Gastrocnemius medialis (tissue), 4 donors: ENCODE data around the gene C9orf152. TPM values are rescaled to one million over a fixed set of nuclear protein-coding genes. Genes with fewer than 3 reads are reported as not detected.

ENCODE experiments used
- ATAC-seq, 2 donors: fragments of 150-250 bp; one replicate each; pipeline ENCODE4 v1.9.1; 2016
- DNase-seq, 2 donors: peaks; one replicate each; pipeline ENCODE4 v3.0.0-alpha.2; 2019
- H3K27ac ChIP-seq, 4 donors: fragments of 200-600 bp; sonication (generic); 1 replicate in 1 of 4; 2 replicates in 3 of 4; pipeline ENCODE4 v1.5.1; 2016 to 2018; ENCODE audit warnings: mild to moderate bottlenecking in 2 of 4, moderate library complexity in 1 of 4
- H3K27me3 ChIP-seq, 3 donors: fragments of 200-600 bp; sonication (generic) in 2 of 3; 1 replicate in 1 of 3; 2 replicates in 2 of 3; pipeline versions ENCODE4 v1.5.1 to v1.6.0; 2016 to 2019; ENCODE audit warnings: mild to moderate bottlenecking in 1 of 3, moderate library complexity in 1 of 3
- H3K36me3 ChIP-seq, 2 donors: fragments of 200-600 bp; sonication (generic) in 1 of 2; one replicate each; pipeline ENCODE4 v1.5.1; 2017 to 2018
- H3K4me1 ChIP-seq, 2 donors: fragments of 200-600 bp; sonication (generic) in 1 of 2; one replicate each; pipeline ENCODE4 v1.5.1; 2016 to 2017; ENCODE audit warnings: mild to moderate bottlenecking in 2 of 2
- H3K4me3 ChIP-seq, 4 donors: fragments of 200-600 bp; sonication (generic) in 3 of 4; 1 replicate in 1 of 4; 2 replicates in 3 of 4; pipeline ENCODE4 v1.5.1; 2016 to 2019; ENCODE audit warnings: mild to moderate bottlenecking in 2 of 4
- H3K9me3 ChIP-seq, 3 donors: fragments of 200-600 bp; sonication (generic) in 2 of 3; 1 replicate in 1 of 3; 2 replicates in 2 of 3; pipeline ENCODE4 v1.5.1; 2016 to 2019
- CTCF ChIP-seq, 5 experiments: fragments of 450-650 bp in 3 of 5; fragments of 200-600 bp in 2 of 5; sonication (generic) in 2 of 5; IDR thresholded peaks in 4 of 5; conservative IDR thresholded peaks in 1 of 5; 1 replicate in 4 of 5; 2 replicates in 1 of 5; pipeline ENCODE4 v1.5.1; 2016 to 2019; ENCODE audit warnings: antibody characterized with exemption in 5 of 5, mild to moderate bottlenecking in 3 of 5, moderate library complexity in 3 of 5
- POLR2A ChIP-seq, 2 donors: fragments of 450-650 bp; IDR thresholded peaks; one replicate each; pipeline ENCODE4 v1.6.1; 2017; ENCODE audit warnings: antibody characterized with exemption in 2 of 2, mild to moderate bottlenecking in 2 of 2, moderate library complexity in 2 of 2
- in situ Hi-C, 4 donors: fragments of 200-750 bp; cut with MboI; loops; one replicate each; pipeline versions ENCODE4 v1.15.0 to v1.8.0; 2017; ENCODE audit warnings: low sequenced_read_pairs in 4 of 4
- intact Hi-C: fragments of 100-400 bp; cut with DNase I; formaldehyde crosslinking; loops from one replicate; pipeline ENCODE4 v1.15.1; 2023; ENCODE audit warnings: low total_unique reads
- total RNA-seq, 4 donors: library from RNA; depleted of rRNA; stranded (reverse); fragments of >200 nt; gene quantifications; one replicate each; pipeline versions ENCODE4 v1.1.0 to v1.2.3, GENCODE V29; 2016

Gene C9orf152
- total RNA-seq, 4 donors from 2014 or later = not detected

DNA sequence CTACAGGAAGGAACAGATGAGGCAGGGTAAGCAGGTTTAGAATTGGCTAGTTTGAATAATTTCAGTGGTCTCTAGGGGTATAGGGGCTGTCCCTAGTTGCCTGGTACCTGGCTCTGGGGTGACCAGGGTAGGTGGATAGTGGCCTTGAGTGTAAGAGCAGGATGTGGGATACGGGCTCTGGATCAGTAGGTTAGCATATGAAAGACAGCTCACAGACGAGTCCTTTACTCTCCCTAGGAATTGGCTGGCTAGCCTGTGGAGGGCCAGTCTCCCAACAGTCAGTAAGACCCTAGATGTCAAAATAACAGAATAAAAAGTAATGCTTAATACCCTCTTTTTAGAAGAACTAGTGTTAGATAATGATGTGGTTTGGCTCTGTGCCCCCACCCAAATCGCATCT is 16.6 kb upstream of the C9orf152 start:
- Histone ChIP-seq H3K9me3 (no peaks in the 10 kb centered on the region), H3K27ac (no peak overlapping the region), H3K4me3 (no peak overlapping the region), H3K27me3 (no peaks in the 10 kb centered on the region), H3K4me1 (no peaks in the 10 kb centered on the region), H3K36me3 (no peaks in the 10 kb centered on the region)
- ATAC-seq (no peak), DNase-seq (no peak)
- in situ Hi-C loops (loop anchor here in 1 of 4 donors (25.0 kb wide), 1 partner anchor 637 kb away; no protein-coding TSS in a partner anchor), intact Hi-C loops (no loop called here)
- TF ChIP-seq CTCF (IDR thresholded peaks at IDR 0.05 in 4 of 5, conservative IDR thresholded peaks at IDR 0.05 in 1 of 5) = no peak

GRCh38 chr9:110220809-110221208 is 12.8 kb upstream of the C9orf152 start:
- TF ChIP-seq POLR2A (IDR thresholded peaks at IDR 0.05) = no peak
- TF ChIP-seq CTCF (IDR thresholded peaks at IDR 0.05 in 4 of 5, conservative IDR thresholded peaks at IDR 0.05 in 1 of 5) = no peak
- Histone ChIP-seq H3K4me1 (no peaks in the 10 kb centered on the region), H3K36me3 (no peaks in the 10 kb centered on the region), H3K9me3 (no peaks in the 10 kb centered on the region), H3K4me3 (no peak overlapping the region), H3K27me3 (no peaks in the 10 kb centered on the region), H3K27ac (no peak overlapping the region)
- in situ Hi-C loops = loop anchor here in 1 of 4 donors (25.0 kb wide), 1 partner anchor 634 kb away; no protein-coding TSS in a partner anchor
- ATAC-seq (no peak), DNase-seq (no peak)
- intact Hi-C loops = no loop called here

DNA sequence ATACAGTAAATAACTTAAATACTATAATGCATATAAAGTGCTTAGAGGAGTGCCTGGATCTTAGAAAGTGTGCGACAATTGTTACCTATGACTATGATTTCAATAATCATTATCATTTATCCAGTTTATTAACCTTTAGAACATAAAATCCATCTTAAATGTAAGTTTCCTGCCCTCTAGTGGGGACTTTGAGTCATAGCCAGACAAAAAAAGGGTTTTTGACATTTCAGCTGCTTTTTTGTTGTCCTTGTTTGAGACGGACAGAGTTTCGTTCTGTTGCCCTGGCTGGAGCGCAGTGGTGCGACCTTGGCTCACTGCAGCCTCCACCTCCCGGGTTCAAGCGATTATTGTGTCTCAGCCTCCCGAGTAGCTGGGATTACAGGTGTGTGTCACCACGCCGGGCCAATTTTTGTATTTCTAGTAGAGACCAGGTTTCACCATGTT is 9.7 kb upstream of the C9orf152 start:
- Histone ChIP-seq H3K27ac (no peak overlapping the region), H3K9me3 (no peaks in the 10 kb centered on the region), H3K4me1 (no peaks in the 10 kb centered on the region), H3K4me3 (no peak overlapping the region), H3K36me3 (no peaks in the 10 kb centered on the region), H3K27me3 (no peaks in the 10 kb centered on the region)
- intact Hi-C loops (loop anchor here (5.0 kb wide), 2 partner anchors 315 to 645 kb away; no protein-coding TSS in a partner anchor), in situ Hi-C loops (loop anchor here in 2 of 4 donors (10.0 to 25.0 kb wide), 3 partner anchors 313 to 630 kb away; no protein-coding TSS in a partner anchor)
- DNase-seq (no peak), ATAC-seq (no peak)
- TF ChIP-seq CTCF (IDR thresholded peaks at IDR 0.05 in 4 of 5, conservative IDR thresholded peaks at IDR 0.05 in 1 of 5) = peak; percentile 42 to 78 (median 66)
- no peak for TF ChIP-seq POLR2A (IDR thresholded peaks at IDR 0.05)

DNA sequence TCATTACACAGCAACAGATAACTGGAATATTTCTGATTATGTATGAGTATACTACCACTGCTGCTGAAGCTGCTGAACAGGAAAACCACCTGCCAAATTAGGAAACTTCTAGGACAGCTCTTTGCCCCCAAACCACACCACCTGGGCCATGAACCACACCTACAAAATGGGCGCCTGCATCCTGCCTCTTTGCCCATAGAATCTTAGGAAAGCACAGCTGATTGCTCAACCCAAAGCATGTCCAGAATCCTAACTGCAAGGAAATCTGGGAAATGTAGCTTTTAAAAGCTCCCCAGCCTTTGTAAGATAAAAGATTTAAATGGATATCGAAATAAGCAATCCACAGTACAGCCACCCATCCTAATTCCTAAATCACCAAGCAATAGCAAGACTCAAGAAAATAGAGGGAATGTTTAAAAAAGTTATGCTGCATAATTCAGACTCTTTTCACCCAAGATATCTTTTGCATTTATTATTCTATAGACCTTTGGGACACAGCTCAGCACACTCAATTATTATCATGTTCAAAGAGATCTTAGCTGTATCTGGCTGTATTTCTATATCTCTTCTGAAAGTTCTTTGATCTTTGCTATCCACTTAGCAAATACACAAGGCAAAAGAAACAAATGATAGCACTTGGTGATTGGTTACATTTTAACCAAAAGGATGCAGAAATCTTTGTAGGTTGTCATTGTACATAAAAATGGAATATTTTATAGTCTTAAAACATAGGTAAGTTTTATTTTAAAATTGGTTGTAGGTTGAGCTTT is 6.8 kb upstream of the C9orf152 start:
- Histone ChIP-seq H3K27ac (no peak overlapping the region), H3K4me3 (no peak overlapping the region), H3K4me1 (no peaks in the 10 kb centered on the region), H3K27me3 (no peaks in the 10 kb centered on the region), H3K36me3 (no peaks in the 10 kb centered on the region), H3K9me3 (no peaks in the 10 kb centered on the region)
- in situ Hi-C loops (loop anchor here in 2 of 4 donors (10.0 to 25.0 kb wide), 3 partner anchors 310 to 627 kb away; no protein-coding TSS in a partner anchor), intact Hi-C loops (loop anchor here (5.0 kb wide), 2 partner anchors 312 to 642 kb away; no protein-coding TSS in a partner anchor)
- ATAC-seq = no peak
- no peak for DNase-seq
- TF ChIP-seq CTCF (IDR thresholded peaks at IDR 0.05 in 4 of 5, conservative IDR thresholded peaks at IDR 0.05 in 1 of 5) = no peak
- TF ChIP-seq POLR2A (IDR thresholded peaks at IDR 0.05) = no peak
